GM18870 (cell line): ENCODE data around the gene SFI1.
"Not testable (repeated sequence)": the region's sequence is repeated elsewhere in the genome, so short reads cannot be mapped to it uniquely, and the experiment has no call there.

Source experiments
- ATAC-seq: cut with Tn5 transposase; IDR thresholded peaks from one replicate; pipeline ENCODE4 v1.9.1; 2021; ENCODE audit warnings: moderate library complexity; ENCODE audit not compliant: unreplicated experiment

SFI1 gene

DNA sequence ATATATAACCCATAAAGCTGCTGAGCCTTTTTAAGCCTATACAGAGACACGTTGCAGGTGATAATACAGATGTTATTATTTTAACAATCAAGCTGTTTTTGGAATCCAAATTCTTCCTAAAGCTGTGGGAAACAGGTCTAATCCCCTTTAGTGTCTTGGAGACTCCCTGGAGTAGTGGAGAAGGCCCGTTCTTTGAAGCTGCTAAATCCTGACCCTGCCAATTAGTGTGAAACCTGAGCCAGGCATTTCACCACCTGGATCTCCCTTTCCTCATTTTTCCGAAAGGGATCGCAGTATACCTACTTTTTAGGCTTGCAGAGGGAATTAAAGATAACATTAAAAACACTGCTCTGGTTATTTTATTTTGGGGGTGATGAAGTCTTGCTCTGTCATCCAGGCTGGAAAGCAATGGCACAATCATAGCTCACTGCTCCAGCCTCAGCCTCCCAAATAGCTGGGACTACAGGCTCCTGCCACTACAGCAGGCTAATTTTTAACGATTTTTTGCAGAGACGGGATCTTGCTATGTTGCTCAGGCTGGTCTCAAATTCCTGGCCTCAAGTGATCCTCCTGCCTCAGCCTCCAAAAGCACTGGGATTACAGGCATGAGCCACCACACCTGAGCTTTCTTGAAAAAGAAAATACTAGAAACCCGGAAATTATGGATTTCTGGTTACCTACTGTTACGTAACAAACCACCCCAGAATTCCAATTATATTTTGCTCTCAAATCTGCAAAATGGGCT, 4.9 kb upstream of the SFI1 start:
- ATAC-seq, result no peak

GRCh38 chr22:31492151-31492550, 4.2 kb upstream of the SFI1 start:
- no peak for ATAC-seq

- ATAC-seq, result not testable (repeated sequence)
Measured at GRCh38 chr22:31493355-31493754, 3.0 kb upstream of the SFI1 start.

GRCh38 chr22:31495343-31495742, 993 bp upstream of the SFI1 start:
- ATAC-seq, result no peak

DNA sequence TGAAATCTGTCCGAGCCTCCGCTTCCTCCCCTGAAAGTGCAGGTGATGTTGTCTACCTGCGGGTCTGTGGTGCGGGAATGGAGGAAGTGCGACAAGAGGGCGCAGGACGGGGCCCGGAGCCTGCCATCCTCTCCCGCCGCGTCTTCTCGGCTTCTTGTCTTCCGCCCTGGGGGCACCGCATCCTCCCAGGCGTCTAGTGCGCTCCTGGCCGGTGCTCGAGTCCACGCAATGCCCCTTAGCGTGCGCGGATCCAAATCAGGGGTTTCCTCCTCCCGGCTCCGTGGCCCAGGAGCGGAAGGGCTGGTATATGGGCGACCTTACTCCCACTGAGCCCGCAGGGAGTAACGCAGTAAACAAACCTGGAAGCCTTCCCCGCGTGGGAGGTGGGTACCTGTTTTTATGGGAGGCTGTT, 405 bp downstream of the SFI1 start:
- no peak for ATAC-seq

- ATAC-seq, result no peak
Measured at GRCh38 chr22:31497148-31497938, 1.0 kb downstream of the SFI1 start.

DNA sequence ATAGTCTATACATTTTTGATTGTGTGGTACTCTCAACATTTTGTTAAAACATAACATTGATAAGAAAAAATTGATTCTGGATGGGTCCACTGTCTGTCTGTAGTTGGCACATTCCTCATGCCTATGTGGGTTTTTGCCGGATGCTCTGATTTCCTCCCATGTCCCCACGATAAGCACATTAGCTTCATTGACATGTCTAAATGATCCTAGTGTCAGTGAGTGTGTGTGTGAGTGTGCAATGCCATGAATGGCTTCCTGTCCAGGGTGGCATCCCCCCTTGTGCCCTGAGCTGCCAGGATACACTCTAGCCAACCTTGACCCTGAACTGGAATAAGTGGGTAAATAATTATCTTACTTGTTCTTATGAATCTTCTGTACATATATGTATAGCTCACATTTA, 5.4 kb downstream of the SFI1 start:
- no peak for ATAC-seq

- ATAC-seq, result no peak
Measured at GRCh38 chr22:31503211-31503964, 7.1 kb downstream of the SFI1 start.

GRCh38 chr22:31504282-31504681, 7.9 kb downstream of the SFI1 start:
- no peak for ATAC-seq

DNA sequence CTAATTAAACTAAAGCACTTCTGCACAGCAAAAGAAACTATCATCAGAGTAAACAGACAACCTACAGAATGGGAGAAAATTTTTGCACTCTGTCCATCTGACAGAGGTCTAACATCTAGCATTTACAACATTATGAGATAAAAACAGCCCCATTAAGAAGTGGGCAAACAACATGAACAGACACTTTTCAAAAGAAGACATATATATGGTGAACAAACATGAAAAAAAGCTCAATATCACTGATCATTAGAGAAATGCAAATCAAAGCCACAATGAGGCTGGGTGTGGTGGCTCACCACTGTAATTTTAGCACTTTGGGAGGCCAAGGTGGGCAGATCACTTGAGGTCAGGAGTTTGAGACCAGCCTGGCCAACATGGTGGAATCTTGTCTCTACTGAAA, 11.2 kb downstream of the SFI1 start:
- not testable (repeated sequence) for ATAC-seq

GRCh38 chr22:31508536-31508935, 12.2 kb downstream of the SFI1 start:
- ATAC-seq, result no peak

GRCh38 chr22:31509061-31509762, 12.9 kb downstream of the SFI1 start:
- no peak for ATAC-seq

GRCh38 chr22:31520051-31520450, 23.7 kb downstream of the SFI1 start:
- no peak for ATAC-seq

GRCh38 chr22:31524132-31524531, 27.8 kb downstream of the SFI1 start:
- not testable (repeated sequence) for ATAC-seq

GRCh38 chr22:31526270-31526669, 29.9 kb downstream of the SFI1 start:
- no peak for ATAC-seq

- no peak for ATAC-seq
Measured at GRCh38 chr22:31530823-31531195, 34.5 kb downstream of the SFI1 start.

GRCh38 chr22:31532060-31532459, 35.7 kb downstream of the SFI1 start:
- ATAC-seq, result no peak

GRCh38 chr22:31533374-31533773, 37.0 kb downstream of the SFI1 start:
- ATAC-seq, result no peak

GRCh38 chr22:31537019-31537535, 40.7 kb downstream of the SFI1 start:
- no peak for ATAC-seq

DNA sequence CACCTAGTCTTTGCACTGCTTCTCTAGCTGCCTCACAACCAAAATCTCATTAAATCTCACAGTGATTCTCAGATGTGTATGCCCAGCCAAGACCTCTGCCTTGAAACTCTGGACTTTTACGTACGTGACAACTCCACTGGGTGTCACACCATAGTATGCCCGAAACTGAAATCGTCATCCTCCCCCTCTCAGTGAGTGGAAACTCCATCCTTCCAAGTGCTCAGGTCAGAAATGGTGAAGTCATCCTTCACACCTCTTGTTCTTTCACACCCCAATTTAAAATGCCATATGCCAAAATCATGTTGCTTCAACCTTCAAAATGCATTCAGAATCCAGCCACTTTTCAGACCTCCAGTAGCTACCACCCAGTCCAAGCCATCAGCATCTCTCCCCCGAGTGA, 42.5 kb downstream of the SFI1 start:
- ATAC-seq, result no peak

GRCh38 chr22:31540166-31540565, 43.8 kb downstream of the SFI1 start:
- not testable (repeated sequence) for ATAC-seq
